GM19193 (cell line): Measurements from ENCODE around the gene ZDHHC1.

Experiments
- POLR2A ChIP-seq: IDR thresholded peaks from 4 replicates; pipeline ENCODE4 v1.6.1; 2011; ENCODE audit not compliant: insufficient read depth, insufficient read length; ENCODE audit errors: extremely low read depth

The ZDHHC1 gene

DNA sequence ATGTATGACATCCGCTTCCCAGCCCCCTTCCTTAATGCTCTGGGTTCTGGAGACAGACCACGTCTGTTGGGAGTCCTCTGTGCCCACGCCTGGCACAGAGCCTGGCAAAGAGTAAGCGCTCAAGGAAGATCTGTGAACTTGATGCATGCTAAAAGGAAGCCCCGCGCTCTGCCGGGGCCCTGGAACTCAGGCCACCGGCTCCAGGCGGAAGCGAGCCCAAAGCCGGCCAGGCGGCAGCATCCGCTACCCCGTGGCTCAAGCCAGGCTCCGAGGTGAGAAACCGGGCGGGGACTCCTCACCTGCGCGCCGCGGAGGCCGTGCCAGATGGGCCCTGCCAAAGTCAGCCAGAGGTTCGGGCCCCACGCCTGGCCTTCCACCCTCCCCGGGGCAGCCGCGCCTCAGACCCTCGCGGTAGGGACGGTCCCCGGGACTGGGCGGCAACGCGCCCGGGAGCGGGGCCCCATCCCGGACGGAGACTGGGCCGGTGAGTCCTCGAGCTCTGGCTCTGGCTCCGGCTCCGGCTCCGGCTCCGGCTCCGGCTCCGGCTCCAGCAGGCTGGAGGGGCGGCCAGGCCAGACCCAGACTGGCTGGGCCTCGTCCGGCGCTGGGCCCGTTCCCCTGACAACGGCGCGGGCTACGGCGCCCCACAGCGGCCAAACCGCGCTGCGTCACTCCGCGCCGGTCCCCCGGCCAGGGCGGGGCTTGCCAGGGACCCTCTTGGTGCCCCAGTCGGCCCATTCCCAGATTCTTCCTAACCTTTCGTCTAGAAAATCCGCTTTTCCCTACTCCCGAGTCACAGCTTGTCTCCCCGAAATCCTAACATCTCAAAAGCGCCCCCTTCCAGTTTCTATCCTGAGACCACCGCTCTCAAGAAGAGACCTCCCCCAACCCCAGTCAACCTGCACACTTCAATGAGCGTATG lies at the start of gene ZDHHC1:
Gene ZDHHC1, minus strand, starts transcription at position 606 of the 922 bp plus-strand sequence. CDS start 8,702 bp downstream, outside the sequence.
- TF ChIP-seq POLR2A = no peak

GRCh38 chr16:67464565-67464964 lies 48.3 kb upstream of the ZDHHC1 start:
- no peak for TF ChIP-seq POLR2A

DNA sequence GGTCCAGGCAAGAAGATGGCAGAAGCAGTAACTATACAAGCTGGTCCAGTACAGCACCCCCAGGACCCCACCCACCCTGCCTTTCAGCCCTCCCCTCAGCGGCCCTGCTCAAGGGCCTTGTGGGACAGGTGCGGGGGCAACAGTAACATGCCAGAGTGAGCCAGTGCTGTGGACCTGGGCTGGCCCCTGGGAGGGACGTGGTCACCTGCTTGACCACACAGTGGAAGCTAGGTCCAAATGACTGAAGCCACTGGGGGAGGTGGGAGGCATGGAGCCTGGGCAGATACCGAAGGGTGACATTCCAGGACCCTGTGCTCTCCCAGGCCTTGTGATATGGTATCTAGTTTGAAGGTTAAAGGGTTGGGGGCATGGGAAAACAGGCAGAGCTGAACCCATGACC lies 47.4 kb upstream of the ZDHHC1 start:
- no peak for TF ChIP-seq POLR2A

DNA sequence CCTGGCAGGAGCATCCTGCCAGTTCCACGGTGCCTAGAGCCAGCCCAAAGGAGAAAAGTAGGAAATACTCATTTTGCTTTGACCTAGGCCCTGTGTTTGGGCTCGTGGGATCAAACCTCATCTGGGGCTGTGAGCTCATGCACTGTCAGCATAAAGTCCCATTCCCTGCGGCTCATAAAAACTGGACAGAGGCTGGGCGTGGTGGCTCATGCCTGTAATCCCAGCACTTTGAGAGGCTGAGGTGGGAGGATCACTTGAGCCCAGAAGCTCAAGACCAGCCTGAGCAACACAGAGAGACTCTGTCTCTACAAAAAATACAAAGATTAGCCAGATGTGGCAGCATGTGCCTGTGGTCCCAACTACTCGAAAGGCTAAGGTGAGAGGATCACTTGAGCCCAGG lies 46.8 kb upstream of the ZDHHC1 start:
- TF ChIP-seq POLR2A = no peak

DNA sequence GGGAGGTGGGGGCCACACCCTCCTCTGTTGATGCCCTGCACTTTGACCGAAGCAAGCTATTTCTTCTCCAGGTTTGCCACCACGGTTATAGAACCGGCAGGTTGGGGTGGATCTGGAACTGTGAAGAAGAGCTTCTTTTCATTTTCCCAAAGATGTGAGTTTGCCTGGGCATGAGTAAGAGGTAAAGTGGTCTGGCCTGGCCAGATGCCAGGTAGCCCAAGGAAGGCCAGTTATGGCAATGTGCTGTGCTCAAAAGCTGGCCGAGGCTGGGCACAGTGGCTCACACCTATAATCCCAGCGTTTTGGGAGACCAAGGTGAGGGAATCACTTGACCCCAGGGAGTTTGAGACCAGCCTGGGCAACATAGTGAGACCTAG lies 46.0 kb upstream of the ZDHHC1 start:
- no peak for TF ChIP-seq POLR2A

DNA sequence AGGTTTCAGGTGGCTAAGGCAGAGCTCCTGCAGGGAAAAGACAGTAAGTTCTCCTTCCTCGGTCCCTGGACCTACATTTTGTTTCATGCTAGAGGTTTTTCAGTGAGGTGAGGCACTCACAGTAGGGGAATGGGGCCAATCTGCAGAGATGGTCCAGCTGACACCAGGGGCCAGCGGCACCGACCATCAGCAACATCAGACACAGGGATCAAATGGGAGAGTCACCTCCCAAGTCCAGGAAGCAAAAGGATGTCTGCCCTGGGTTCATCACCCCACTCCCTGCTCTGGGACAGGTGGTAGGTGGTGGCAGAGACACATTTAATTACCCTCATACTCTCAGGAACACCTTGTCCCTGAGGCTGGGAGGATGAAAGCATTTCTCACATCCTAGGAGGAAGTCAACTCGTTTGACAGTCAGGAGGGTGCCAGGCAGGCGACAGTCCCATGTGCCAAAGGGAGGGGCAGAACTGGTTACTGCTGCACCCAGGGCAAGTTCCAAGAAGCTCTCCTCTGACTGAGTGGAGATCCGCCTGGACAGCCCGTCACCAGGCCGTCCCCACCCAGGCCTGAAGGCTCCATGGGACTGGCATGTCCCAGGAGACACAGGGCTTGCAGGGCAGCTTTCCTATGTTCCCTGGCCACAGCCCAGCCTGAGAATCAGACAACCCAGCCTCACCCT lies 45.5 kb upstream of the ZDHHC1 start:
- TF ChIP-seq POLR2A = no peak

DNA sequence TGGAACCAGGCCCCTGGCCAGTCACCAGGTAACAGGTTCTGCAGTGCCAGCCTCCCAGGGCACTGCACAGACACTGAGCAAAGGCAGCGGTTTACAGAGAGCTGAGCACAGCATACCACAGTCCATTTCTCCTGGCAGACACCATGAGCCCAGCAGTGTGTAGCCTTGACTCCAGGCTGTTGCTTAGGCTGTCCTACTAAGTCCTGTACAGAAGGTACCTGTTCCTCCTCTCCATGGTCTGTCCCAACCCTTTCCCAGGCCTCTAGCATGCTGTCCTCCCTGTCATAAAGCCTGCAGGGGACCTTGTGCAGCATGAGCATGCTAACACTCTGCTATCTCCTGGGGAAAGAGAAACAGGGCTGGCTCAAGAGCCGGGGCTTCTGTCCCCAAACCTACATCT lies 44.7 kb upstream of the ZDHHC1 start:
- TF ChIP-seq POLR2A = no peak

DNA sequence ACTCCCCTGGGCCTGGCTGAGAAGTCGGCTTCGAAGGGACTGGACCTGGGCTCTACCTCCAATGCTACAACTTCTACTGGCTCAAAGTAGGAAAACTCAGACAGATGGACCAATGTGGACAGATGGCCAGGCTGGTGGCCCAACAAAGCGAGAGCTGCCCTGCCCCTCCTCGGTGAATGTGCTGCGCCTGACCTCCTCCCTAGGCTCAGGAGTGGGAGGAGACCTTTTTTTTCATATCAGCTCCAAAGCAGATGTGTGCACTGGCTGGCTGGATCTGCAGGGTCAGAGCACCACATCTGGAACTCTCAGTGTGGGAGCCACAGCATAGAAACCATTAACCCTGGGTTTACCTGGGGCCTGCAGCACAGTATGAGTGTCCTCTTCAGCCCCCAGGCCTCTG lies 43.9 kb upstream of the ZDHHC1 start:
- TF ChIP-seq POLR2A = no peak

- no peak for TF ChIP-seq POLR2A
Observed at GRCh38 chr16:67459861-67460150, 43.5 kb upstream of the ZDHHC1 start.

- no peak for TF ChIP-seq POLR2A
Observed at GRCh38 chr16:67459066-67459860, 43.0 kb upstream of the ZDHHC1 start.

GRCh38 chr16:67458121-67458641 lies 41.9 kb upstream of the ZDHHC1 start:
- TF ChIP-seq POLR2A = no peak

GRCh38 chr16:67457611-67458010 lies 41.3 kb upstream of the ZDHHC1 start:
- TF ChIP-seq POLR2A = no peak

GRCh38 chr16:67456391-67457081 lies 40.3 kb upstream of the ZDHHC1 start:
- no peak for TF ChIP-seq POLR2A

DNA sequence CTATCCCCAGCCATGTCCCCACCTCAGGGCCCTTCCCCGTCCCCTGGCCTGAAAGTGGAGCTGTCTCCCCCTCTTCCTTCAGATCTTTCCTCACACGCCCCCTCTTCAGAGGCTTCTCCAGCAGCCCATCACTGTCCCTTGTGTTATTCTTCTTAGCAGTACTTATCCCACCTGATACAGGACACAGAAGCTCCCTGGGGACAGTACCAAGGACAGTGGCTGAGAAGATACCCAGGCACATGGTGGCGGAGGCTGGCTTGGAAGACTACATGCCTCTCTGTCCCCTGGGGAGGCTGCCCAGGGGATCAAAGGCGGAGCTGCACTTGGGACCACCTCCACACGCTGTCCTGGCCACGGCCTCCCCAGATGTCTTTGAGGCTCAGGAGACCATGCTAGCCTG lies 38.6 kb upstream of the ZDHHC1 start:
- TF ChIP-seq POLR2A = no peak

DNA sequence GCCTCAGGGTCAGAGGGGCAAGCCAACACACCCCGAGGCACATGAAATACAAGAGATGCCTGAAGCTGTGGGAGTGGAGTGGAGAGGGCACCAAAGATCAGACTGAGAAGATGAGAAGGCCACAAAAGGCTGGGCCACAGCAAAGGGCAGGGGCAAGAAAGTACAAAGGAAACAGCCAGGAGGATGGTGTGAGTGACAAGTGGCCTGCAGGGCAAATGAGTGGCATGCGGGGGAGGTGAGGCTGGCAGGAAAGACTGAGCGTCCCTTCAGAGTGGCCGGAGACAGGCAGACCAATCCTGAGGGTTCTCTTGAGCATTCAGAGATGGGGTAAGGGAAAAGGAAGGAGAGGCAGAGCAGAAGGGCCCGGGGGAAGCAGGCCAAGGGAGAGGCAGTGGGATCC lies 37.8 kb upstream of the ZDHHC1 start:
- no peak for TF ChIP-seq POLR2A

GRCh38 chr16:67451704-67452435 lies 35.6 kb upstream of the ZDHHC1 start:
- no peak for TF ChIP-seq POLR2A
